LNCAP (cell line): ENCODE results near the gene MIGA2.

Experiments
- CTCF ChIP-seq: fragments of 450-650 bp; IDR thresholded peaks from 2 replicates; pipeline ENCODE4 v1.5.1; 2017; ENCODE audit warnings: mild to moderate bottlenecking

The MIGA2 gene

GRCh38 chr9:129080298-129080600, 43.8 kb downstream of the MIGA2 start:
- TF ChIP-seq CTCF: no peak

- TF ChIP-seq CTCF: no peak
Observed at GRCh38 chr9:129080601-129081387, 44.4 kb downstream of the MIGA2 start, which contains the start of gene DOLPP1. Gene DOLPP1 (plus strand): TSS chr9:129081111. CDS start chr9:129081132, 21 bp downstream.

GRCh38 chr9:129081388-129081904, 45.0 kb downstream of the MIGA2 start:
- TF ChIP-seq CTCF: no peak

GRCh38 chr9:129084087-129084486, 47.7 kb downstream of the MIGA2 start:
- TF ChIP-seq CTCF: no peak

- TF ChIP-seq CTCF: no peak
Observed at GRCh38 chr9:129089246-129089645, 52.8 kb downstream of the MIGA2 start.

GRCh38 chr9:129093602-129094386, 57.4 kb downstream of the MIGA2 start:
- no peak for TF ChIP-seq CTCF

- no peak for TF ChIP-seq CTCF
Observed at GRCh38 chr9:129094387-129095169, 58.2 kb downstream of the MIGA2 start.
